ENCODE results near the gene KCTD10. TPM values are rescaled to one million over a fixed set of nuclear protein-coding genes. Genes with fewer than 3 reads are reported as not detected.

The KCTD10 gene
- total and polyA plus RNA-seq, 10 of the 15 experiments (the other 5 are each of a cell fraction or from before 2014, with no cell fraction given): 5.6 to 52.0 (median 34.2) TPM

DNA sequence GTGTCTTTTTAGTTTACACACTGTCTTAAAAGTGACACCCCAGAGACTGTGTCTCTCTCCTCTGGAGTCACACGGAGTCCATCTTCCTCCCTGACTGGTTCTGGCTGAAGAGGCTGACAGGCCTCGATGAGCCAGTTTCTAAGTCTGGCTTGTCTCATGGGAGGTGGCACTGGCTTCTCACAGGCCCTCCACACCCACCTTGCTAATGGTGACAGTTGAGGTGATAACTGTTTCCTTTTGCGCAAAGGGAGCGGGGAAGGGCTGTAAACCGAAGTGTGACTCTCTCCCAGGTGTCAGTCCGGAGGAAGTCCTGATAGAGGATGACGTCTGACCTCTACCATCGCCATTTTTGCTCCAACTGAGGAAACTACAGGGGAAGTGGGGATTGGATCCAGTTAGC, 30.2 kb downstream of the KCTD10 start (continued):
- TF ChIP-seq, protein P1, sequence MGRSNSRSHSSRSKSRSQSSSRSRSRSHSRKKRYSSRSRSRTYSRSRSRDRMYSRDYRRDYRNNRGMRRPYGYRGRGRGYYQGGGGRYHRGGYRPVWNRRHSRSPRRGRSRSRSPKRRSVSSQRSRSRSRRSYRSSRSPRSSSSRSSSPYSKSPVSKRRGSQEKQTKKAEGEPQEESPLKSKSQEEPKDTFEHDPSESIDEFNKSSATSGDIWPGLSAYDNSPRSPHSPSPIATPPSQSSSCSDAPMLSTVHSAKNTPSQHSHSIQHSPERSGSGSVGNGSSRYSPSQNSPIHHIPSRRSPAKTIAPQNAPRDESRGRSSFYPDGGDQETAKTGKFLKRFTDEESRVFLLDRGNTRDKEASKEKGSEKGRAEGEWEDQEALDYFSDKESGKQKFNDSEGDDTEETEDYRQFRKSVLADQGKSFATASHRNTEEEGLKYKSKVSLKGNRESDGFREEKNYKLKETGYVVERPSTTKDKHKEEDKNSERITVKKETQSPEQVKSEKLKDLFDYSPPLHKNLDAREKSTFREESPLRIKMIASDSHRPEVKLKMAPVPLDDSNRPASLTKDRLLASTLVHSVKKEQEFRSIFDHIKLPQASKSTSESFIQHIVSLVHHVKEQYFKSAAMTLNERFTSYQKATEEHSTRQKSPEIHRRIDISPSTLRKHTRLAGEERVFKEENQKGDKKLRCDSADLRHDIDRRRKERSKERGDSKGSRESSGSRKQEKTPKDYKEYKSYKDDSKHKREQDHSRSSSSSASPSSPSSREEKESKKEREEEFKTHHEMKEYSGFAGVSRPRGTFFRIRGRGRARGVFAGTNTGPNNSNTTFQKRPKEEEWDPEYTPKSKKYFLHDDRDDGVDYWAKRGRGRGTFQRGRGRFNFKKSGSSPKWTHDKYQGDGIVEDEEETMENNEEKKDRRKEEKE (IDR thresholded peaks at IDR 0.05): no peak
- TF ChIP-seq FOXM1 (IDR thresholded peaks at IDR 0.05; ENCODE audit: low read depth, low read length) (no peak), NR2F1 (conservative IDR thresholded peaks at IDR 0.05) (no peak), RUNX3 (IDR thresholded peaks at IDR 0.05; ENCODE audit: low read length) (no peak), ASH2L (IDR thresholded peaks at IDR 0.05; ENCODE audit: borderline replicate concordance, low read depth) (no peak), IRF3 (IDR thresholded peaks at IDR 0.05) (no peak)

DNA sequence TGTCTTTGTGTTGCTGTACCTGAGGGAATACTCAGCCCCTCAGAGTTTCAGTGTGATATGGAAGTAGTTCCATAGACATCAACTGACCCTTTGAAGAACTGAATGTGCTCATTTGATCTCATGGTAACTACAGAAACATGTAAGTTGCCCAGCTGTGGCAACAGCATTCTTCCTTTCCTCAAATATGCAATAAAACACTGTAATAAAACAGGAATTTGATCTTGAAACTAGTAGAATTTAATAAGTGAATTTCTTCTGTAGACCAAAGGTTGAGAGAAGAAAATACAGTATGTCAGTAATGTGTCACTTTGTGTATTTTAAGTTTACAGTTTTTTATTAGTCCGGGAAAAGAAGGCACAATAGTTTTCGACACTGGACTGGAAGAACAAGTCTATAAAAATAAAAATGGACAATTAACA, 31.9 kb downstream of the KCTD10 start:
- Histone ChIP-seq H3K27ac (ENCODE audit: control insufficient read depth, insufficient read depth) (no peak overlapping the region), H3K9ac (ENCODE audit: control insufficient read depth, insufficient read depth, low read length) (no peak overlapping the region), H3K79me2 (ENCODE audit: control insufficient read depth, insufficient read depth, low read length) (no peaks in the 10 kb centered on the region), H4K20me1 (ENCODE audit: control insufficient read depth, insufficient read depth) (no peaks in the 10 kb centered on the region), H3K9me3 (replicated peaks; ENCODE audit: control insufficient read depth, insufficient read depth, low read length) (no peaks in the 10 kb centered on the region), H2AFZ (ENCODE audit: control insufficient read depth, low read depth, low read length) (no peak overlapping the region), H3K27me3 (replicated peaks in 1 of 2; ENCODE audit: control insufficient read depth in 2 of 2, insufficient read depth in 2 of 2, low read length in 1 of 2) (no peaks in the 10 kb centered on the region), H3K36me3 (ENCODE audit: control insufficient read depth in 2 of 2, insufficient read depth in 2 of 2, low read length in 1 of 2) (peaks cover 3 to 11% of the 10 kb centered on the region in 2 experiments; a peak in 3 of 4 replicates), H3K4me3 (no peak overlapping the region), H3K4me1 (ENCODE audit: control insufficient read depth, insufficient read depth, low read length) (no peaks in the 10 kb centered on the region), H3K4me2 (ENCODE audit: control insufficient read depth, insufficient read depth) (no peak overlapping the region)
- intact Hi-C loops (cut with micrococcal nuclease; ENCODE audit: unreplicated experiment): no loop called here
- ChIA-PET RAD21 (ENCODE audit: unreplicated experiment) (no interaction called here), POLR2A (no interaction called here), SMC1A (ENCODE audit: uncharacterized antibody, unreplicated experiment) (no interaction called here), CTCF (no interaction called here)
- DNase-seq (ENCODE audit: low read depth, low spot score): no peak
- in situ Hi-C loops (cut with MboI): no loop called here
- no peak for FAIRE-seq
- ATAC-seq: no peak
- WGBS (ENCODE audit: insufficient coverage, insufficient replicate concordance, low lambda C conversion rate, missing lambda C conversion rate): 100% methylated on average over 2 of the region's 2 CpGs
- no TSS peak for BruUV-seq (replicated peaks)
- TF ChIP-seq HDAC2 (IDR thresholded peaks at IDR 0.05) (no peak), RB1 (IDR thresholded peaks at IDR 0.05; ENCODE audit: borderline replicate concordance) (no peak), SUPT20H (IDR thresholded peaks at IDR 0.05; ENCODE audit: borderline replicate concordance, control insufficient read depth, low read depth, low read length) (no peak), DPF2 (IDR thresholded peaks at IDR 0.05) (no peak), KDM1A (IDR thresholded peaks at IDR 0.05; ENCODE audit: borderline replicate concordance) (no peak)
- TF ChIP-seq, protein P2, sequence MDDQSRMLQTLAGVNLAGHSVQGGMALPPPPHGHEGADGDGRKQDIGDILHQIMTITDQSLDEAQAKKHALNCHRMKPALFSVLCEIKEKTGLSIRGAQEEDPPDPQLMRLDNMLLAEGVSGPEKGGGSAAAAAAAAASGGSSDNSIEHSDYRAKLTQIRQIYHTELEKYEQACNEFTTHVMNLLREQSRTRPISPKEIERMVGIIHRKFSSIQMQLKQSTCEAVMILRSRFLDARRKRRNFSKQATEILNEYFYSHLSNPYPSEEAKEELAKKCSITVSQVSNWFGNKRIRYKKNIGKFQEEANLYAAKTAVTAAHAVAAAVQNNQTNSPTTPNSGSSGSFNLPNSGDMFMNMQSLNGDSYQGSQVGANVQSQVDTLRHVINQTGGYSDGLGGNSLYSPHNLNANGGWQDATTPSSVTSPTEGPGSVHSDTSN (IDR thresholded peaks at IDR 0.05; ENCODE audit: insufficient replicate concordance, low read depth, low read length): no peak
- TF ChIP-seq, protein P3, sequence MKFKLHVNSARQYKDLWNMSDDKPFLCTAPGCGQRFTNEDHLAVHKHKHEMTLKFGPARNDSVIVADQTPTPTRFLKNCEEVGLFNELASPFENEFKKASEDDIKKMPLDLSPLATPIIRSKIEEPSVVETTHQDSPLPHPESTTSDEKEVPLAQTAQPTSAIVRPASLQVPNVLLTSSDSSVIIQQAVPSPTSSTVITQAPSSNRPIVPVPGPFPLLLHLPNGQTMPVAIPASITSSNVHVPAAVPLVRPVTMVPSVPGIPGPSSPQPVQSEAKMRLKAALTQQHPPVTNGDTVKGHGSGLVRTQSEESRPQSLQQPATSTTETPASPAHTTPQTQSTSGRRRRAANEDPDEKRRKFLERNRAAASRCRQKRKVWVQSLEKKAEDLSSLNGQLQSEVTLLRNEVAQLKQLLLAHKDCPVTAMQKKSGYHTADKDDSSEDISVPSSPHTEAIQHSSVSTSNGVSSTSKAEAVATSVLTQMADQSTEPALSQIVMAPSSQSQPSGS (IDR thresholded peaks at IDR 0.05; ENCODE audit: low read length): no peak
- TF ChIP-seq, protein P4, sequence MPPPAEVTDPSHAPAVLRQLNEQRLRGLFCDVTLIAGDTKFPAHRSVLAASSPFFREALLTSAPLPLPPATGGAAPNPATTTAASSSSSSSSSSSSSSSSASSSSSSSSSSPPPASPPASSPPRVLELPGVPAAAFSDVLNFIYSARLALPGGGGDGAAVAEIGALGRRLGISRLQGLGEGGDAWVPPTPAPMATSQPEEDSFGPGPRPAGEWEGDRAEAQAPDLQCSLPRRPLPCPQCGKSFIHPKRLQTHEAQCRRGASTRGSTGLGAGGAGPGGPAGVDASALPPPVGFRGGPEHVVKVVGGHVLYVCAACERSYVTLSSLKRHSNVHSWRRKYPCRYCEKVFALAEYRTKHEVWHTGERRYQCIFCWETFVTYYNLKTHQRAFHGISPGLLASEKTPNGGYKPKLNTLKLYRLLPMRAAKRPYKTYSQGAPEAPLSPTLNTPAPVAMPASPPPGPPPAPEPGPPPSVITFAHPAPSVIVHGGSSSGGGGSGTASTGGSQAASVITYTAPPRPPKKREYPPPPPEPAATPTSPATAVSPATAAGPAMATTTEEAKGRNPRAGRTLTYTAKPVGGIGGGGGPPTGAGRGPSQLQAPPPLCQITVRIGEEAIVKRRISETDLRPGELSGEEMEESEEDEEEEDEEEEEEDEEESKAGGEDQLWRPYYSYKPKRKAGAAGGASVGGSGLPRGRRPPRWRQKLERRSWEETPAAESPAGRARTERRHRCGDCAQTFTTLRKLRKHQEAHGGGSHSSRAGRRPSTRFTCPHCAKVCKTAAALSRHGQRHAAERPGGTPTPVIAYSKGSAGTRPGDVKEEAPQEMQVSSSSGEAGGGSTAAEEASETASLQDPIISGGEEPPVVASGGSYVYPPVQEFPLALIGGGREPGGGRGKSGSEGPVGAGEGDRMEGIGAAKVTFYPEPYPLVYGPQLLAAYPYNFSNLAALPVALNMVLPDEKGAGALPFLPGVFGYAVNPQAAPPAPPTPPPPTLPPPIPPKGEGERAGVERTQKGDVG (CRISPR knock-in tag; IDR thresholded peaks at IDR 0.05): no peak
